Immature natural killer cell (primary cell): ENCODE data around the gene PRKN. TPM values are rescaled to one million over a fixed set of nuclear protein-coding genes. Genes with fewer than 3 reads are reported as not detected.

Source experiments
- DNase-seq, 3 donors: peaks; one replicate each; pipeline ENCODE4 v3.0.0; 2022; ENCODE audit warnings: mixed read lengths in 1 of 3
- H3K27ac Mint-ChIP-seq, 6 donors: one replicate each; pipeline ENCODE4 v1.8.0; 2020; ENCODE audit warnings: mixed read lengths in 6 of 6, mild to moderate bottlenecking in 5 of 6, inconsistent platforms in 4 of 6, moderate library complexity in 3 of 6
- H3K27me3 Mint-ChIP-seq, 3 donors: one replicate each; pipeline ENCODE4 v1.8.0; 2020 to 2021; ENCODE audit warnings: low read depth in 3 of 3, mild to moderate bottlenecking in 3 of 3, mixed read lengths in 3 of 3, moderate library complexity in 3 of 3, inconsistent platforms in 1 of 3
- H3K36me3 Mint-ChIP-seq, 3 donors: one replicate each; pipeline ENCODE4 v1.8.0; 2020; ENCODE audit warnings: mixed read lengths in 3 of 3, inconsistent platforms in 2 of 3, mild to moderate bottlenecking in 2 of 3
- H3K4me1 Mint-ChIP-seq, 2 donors: one replicate each; pipeline ENCODE4 v1.8.0; 2020; ENCODE audit warnings: inconsistent platforms in 2 of 2, mild to moderate bottlenecking in 2 of 2, mixed read lengths in 2 of 2, moderate library complexity in 1 of 2
- H3K4me3 Mint-ChIP-seq, 5 donors: one replicate each; pipeline ENCODE4 v1.8.0; 2020; ENCODE audit warnings: mild to moderate bottlenecking in 5 of 5, mixed read lengths in 5 of 5, inconsistent platforms in 3 of 5, moderate library complexity in 3 of 5
- H3K9me3 Mint-ChIP-seq, 6 donors: one replicate each; pipeline ENCODE4 v1.8.0; 2020; ENCODE audit warnings: mild to moderate bottlenecking in 6 of 6, mixed read lengths in 6 of 6, inconsistent platforms in 4 of 6, moderate library complexity in 3 of 6
- polyA plus RNA-seq, 3 donors: library from polyadenylated mRNA; unstranded; fragments of 300-500 nt; fragmentation: Illumina TruSeq; gene quantifications; one replicate each; pipeline ENCODE4 v1.2.3, GENCODE V29; 2021

PRKN gene
- polyA plus RNA-seq, 3 donors from 2014 or later: 0.37 to 6.4 (median 2.8) TPM

- DNase-seq: no peak
- no peaks in the 10 kb centered on the region for H3K9me3 Mint-ChIP-seq
- H3K27me3 Mint-ChIP-seq: peaks cover 0 to 7% (median 4%) of the 10 kb centered on the region in 3 donors
- peaks cover 7 to 9% of the 10 kb centered on the region in 2 donors for H3K4me1 Mint-ChIP-seq
- H3K36me3 Mint-ChIP-seq: no peaks in the 10 kb centered on the region
- H3K27ac Mint-ChIP-seq: no peak overlapping the region
- H3K4me3 Mint-ChIP-seq: peak overlapping the region in 2 of 5 donors; percentile 25 to 33
These were observed 1282.4 kb downstream of the PRKN start for GRCh38 chr6:161445021-161445799.

- Mint-ChIP-seq H3K4me3 (peak overlapping the region in 1 of 5 donors; percentile 46), H3K27ac (no peak overlapping the region), H3K27me3 (peaks cover 0 to 7% (median 4%) of the 10 kb centered on the region in 3 donors), H3K36me3 (no peaks in the 10 kb centered on the region), H3K4me1 (peaks cover 7 to 9% of the 10 kb centered on the region in 2 donors), H3K9me3 (no peaks in the 10 kb centered on the region)
- peak in 1 of 3 donors; percentile 2 for DNase-seq
These were observed 1283.1 kb downstream of the PRKN start for GRCh38 chr6:161444464-161444863.

- H3K9me3 Mint-ChIP-seq: no peaks in the 10 kb centered on the region
- no peak overlapping the region for H3K4me3 Mint-ChIP-seq
- DNase-seq: no peak
- H3K27ac Mint-ChIP-seq: no peak overlapping the region
- H3K36me3 Mint-ChIP-seq: no peaks in the 10 kb centered on the region
- peaks cover 0 to 7% (median 4%) of the 10 kb centered on the region in 3 donors for H3K27me3 Mint-ChIP-seq
- peaks cover 7 to 9% of the 10 kb centered on the region in 2 donors for H3K4me1 Mint-ChIP-seq
These were observed 1283.7 kb downstream of the PRKN start for GRCh38 chr6:161443848-161444247.

GRCh38 chr6:161442420-161442819 lies 1285.1 kb downstream of the PRKN start:
- H3K9me3 Mint-ChIP-seq: no peaks in the 10 kb centered on the region
- no peak for DNase-seq
- peaks cover 7 to 9% of the 10 kb centered on the region in 2 donors for H3K4me1 Mint-ChIP-seq
- H3K36me3 Mint-ChIP-seq: no peaks in the 10 kb centered on the region
- no peak overlapping the region for H3K4me3 Mint-ChIP-seq
- no peak overlapping the region for H3K27ac Mint-ChIP-seq
- H3K27me3 Mint-ChIP-seq: peaks cover 0 to 11% (median 3%) of the 10 kb centered on the region in 3 donors

GRCh38 chr6:161440299-161440698 lies 1287.3 kb downstream of the PRKN start:
- peaks cover 0 to 9% (median 3%) of the 10 kb centered on the region in 3 donors for H3K27me3 Mint-ChIP-seq
- H3K4me3 Mint-ChIP-seq: no peak overlapping the region
- H3K9me3 Mint-ChIP-seq: no peaks in the 10 kb centered on the region
- no peak overlapping the region for H3K27ac Mint-ChIP-seq
- no peak for DNase-seq
- H3K36me3 Mint-ChIP-seq: no peaks in the 10 kb centered on the region
- peaks cover 7 to 9% of the 10 kb centered on the region in 2 donors for H3K4me1 Mint-ChIP-seq

- Mint-ChIP-seq H3K27ac (peak overlapping the region in 1 of 6 donors; percentile 22), H3K9me3 (no peaks in the 10 kb centered on the region), H3K4me1 (no peaks in the 10 kb centered on the region), H3K27me3 (peaks cover 0 to 5% (median 3%) of the 10 kb centered on the region in 3 donors), H3K36me3 (no peaks in the 10 kb centered on the region), H3K4me3 (no peak overlapping the region)
- DNase-seq: no peak
These were observed 1288.5 kb downstream of the PRKN start for GRCh38 chr6:161439093-161439492.

GRCh38 chr6:161438430-161439030 lies 1289.0 kb downstream of the PRKN start:
- H3K27ac Mint-ChIP-seq: no peak overlapping the region
- peaks cover 0 to 5% (median 3%) of the 10 kb centered on the region in 3 donors for H3K27me3 Mint-ChIP-seq
- H3K36me3 Mint-ChIP-seq: no peaks in the 10 kb centered on the region
- no peak overlapping the region for H3K4me3 Mint-ChIP-seq
- no peaks in the 10 kb centered on the region for H3K4me1 Mint-ChIP-seq
- H3K9me3 Mint-ChIP-seq: no peaks in the 10 kb centered on the region
- DNase-seq: no peak

GRCh38 chr6:161437851-161438250 lies 1289.7 kb downstream of the PRKN start:
- H3K4me3 Mint-ChIP-seq: no peak overlapping the region
- H3K36me3 Mint-ChIP-seq: no peaks in the 10 kb centered on the region

GRCh38 chr6:161436106-161436876 lies 1291.3 kb downstream of the PRKN start:
- no peaks in the 10 kb centered on the region for H3K36me3 Mint-ChIP-seq
- H3K4me1 Mint-ChIP-seq: no peaks in the 10 kb centered on the region
- no peaks in the 10 kb centered on the region for H3K9me3 Mint-ChIP-seq
- H3K27ac Mint-ChIP-seq: no peak overlapping the region
- no peak overlapping the region for H3K4me3 Mint-ChIP-seq
- H3K27me3 Mint-ChIP-seq: peaks cover 0 to 7% (median 0%) of the 10 kb centered on the region in 3 donors
- DNase-seq: no peak

More at GRCh38 chr6:161437851-161438250, 1289.7 kb downstream of the PRKN start:
- H3K27me3 Mint-ChIP-seq: peaks cover 0 to 7% (median 3%) of the 10 kb centered on the region in 3 donors
- H3K9me3 Mint-ChIP-seq: no peaks in the 10 kb centered on the region
- no peak for DNase-seq
- H3K27ac Mint-ChIP-seq: no peak overlapping the region
- H3K4me1 Mint-ChIP-seq: no peaks in the 10 kb centered on the region

- no peaks in the 10 kb centered on the region for H3K36me3 Mint-ChIP-seq
- no peaks in the 10 kb centered on the region for H3K9me3 Mint-ChIP-seq
- H3K4me1 Mint-ChIP-seq: no peaks in the 10 kb centered on the region
These were observed 1291.9 kb downstream of the PRKN start for GRCh38 chr6:161435748-161436070.

GRCh38 chr6:161434921-161435747 lies 1292.4 kb downstream of the PRKN start:
- Mint-ChIP-seq H3K9me3 (no peaks in the 10 kb centered on the region), H3K27me3 (peaks cover 0 to 6% (median 0%) of the 10 kb centered on the region in 3 donors), H3K4me1 (no peaks in the 10 kb centered on the region), H3K27ac (no peak overlapping the region), H3K36me3 (no peaks in the 10 kb centered on the region), H3K4me3 (no peak overlapping the region)
- DNase-seq: no peak

More at GRCh38 chr6:161435748-161436070, 1291.9 kb downstream of the PRKN start:
- Mint-ChIP-seq H3K4me3 (no peak overlapping the region), H3K27me3 (peaks cover 0 to 6% (median 0%) of the 10 kb centered on the region in 3 donors), H3K27ac (no peak overlapping the region)
- no peak for DNase-seq

GRCh38 chr6:161434350-161434749 lies 1293.2 kb downstream of the PRKN start:
- Mint-ChIP-seq H3K9me3 (no peaks in the 10 kb centered on the region), H3K27ac (no peak overlapping the region), H3K4me1 (no peaks in the 10 kb centered on the region), H3K4me3 (no peak overlapping the region), H3K36me3 (no peaks in the 10 kb centered on the region), H3K27me3 (peaks cover 0 to 6% (median 0%) of the 10 kb centered on the region in 3 donors)
- DNase-seq: no peak

GRCh38 chr6:161432546-161432945 lies 1295.0 kb downstream of the PRKN start:
- no peak for DNase-seq
- Mint-ChIP-seq H3K4me1 (no peaks in the 10 kb centered on the region), H3K9me3 (peaks cover 0 to 3% (median 0%) of the 10 kb centered on the region in 6 donors), H3K4me3 (no peak overlapping the region), H3K36me3 (no peaks in the 10 kb centered on the region), H3K27ac (no peak overlapping the region), H3K27me3 (peaks cover 0 to 2% (median 0%) of the 10 kb centered on the region in 3 donors)
